ENCODE data around the gene ADH5. TPM values are rescaled to one million over a fixed set of nuclear protein-coding genes. Genes with fewer than 3 reads are reported as not detected.
"Not testable (repeated sequence)": the region's sequence is repeated elsewhere in the genome, so short reads cannot be mapped to it uniquely, and the experiment has no call there.

ADH5 gene
- total RNA-seq, 3 donors from 2014 or later = 136 to 283 (median 159) TPM

- TF ChIP-seq POLR2A (IDR thresholded peaks at IDR 0.05) (no peak), POLR2AphosphoS5 (IDR thresholded peaks at IDR 0.05) (no peak)
- TF ChIP-seq, protein P1, sequence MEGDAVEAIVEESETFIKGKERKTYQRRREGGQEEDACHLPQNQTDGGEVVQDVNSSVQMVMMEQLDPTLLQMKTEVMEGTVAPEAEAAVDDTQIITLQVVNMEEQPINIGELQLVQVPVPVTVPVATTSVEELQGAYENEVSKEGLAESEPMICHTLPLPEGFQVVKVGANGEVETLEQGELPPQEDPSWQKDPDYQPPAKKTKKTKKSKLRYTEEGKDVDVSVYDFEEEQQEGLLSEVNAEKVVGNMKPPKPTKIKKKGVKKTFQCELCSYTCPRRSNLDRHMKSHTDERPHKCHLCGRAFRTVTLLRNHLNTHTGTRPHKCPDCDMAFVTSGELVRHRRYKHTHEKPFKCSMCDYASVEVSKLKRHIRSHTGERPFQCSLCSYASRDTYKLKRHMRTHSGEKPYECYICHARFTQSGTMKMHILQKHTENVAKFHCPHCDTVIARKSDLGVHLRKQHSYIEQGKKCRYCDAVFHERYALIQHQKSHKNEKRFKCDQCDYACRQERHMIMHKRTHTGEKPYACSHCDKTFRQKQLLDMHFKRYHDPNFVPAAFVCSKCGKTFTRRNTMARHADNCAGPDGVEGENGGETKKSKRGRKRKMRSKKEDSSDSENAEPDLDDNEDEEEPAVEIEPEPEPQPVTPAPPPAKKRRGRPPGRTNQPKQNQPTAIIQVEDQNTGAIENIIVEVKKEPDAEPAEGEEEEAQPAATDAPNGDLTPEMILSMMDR (IDR thresholded peaks at IDR 0.05) = no peak
- Histone ChIP-seq H3K9me3 (no peaks in the 10 kb centered on the region), H3K36me3 (no peaks in the 10 kb centered on the region), H3K27me3 (no peaks in the 10 kb centered on the region), H3K4me3 (no peak overlapping the region), H3K4me1 (no peaks in the 10 kb centered on the region), H3K27ac (no peak overlapping the region)
- DNase-seq (ENCODE audit: low spot score in 2 of 2) = no peak
- intact Hi-C loops (cut with DNase I; ENCODE audit: low total_unique reads) = no loop called here
Measured at GRCh38 chr4:99029018-99029735, 59.4 kb downstream of the ADH5 start.

- H3K4me1 ChIP-seq = no peaks in the 10 kb centered on the region
- H3K27ac ChIP-seq = no peak overlapping the region
- DNase-seq (ENCODE audit: low spot score in 2 of 2) = no peak
- no peaks in the 10 kb centered on the region for H3K9me3 ChIP-seq
- TF ChIP-seq POLR2A (IDR thresholded peaks at IDR 0.05) = no peak
- TF ChIP-seq POLR2AphosphoS5 (IDR thresholded peaks at IDR 0.05) = no peak
- TF ChIP-seq, protein P1 (IDR thresholded peaks at IDR 0.05) = no peak
- H3K4me3 ChIP-seq = no peak overlapping the region
- H3K36me3 ChIP-seq = no peaks in the 10 kb centered on the region
- intact Hi-C loops (cut with DNase I; ENCODE audit: low total_unique reads) = no loop called here
- no peaks in the 10 kb centered on the region for H3K27me3 ChIP-seq
Measured at GRCh38 chr4:99028187-99028586, 60.4 kb downstream of the ADH5 start.

DNA sequence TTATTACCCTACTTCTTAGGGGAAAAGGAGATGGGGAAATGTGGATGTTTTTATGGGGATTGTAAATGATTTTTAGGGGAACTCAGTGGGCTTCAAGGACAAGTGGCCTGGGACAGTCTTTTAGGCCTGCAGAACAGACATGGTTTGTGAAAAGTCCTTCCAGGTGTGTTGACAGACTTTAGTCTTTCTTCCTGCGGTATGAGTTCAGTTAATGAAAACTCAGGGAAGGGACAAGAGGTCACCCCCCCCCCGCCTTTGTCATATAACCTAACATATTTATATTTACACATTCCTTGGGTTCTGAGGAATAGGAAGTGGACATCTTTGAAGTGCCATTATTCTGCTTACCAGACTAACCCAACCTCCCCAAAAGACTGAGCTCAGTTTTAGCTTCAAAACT lies 61.3 kb downstream of the ADH5 start:
- Histone ChIP-seq H3K9me3 (no peaks in the 10 kb centered on the region), H3K27me3 (no peaks in the 10 kb centered on the region), H3K4me1 (no peaks in the 10 kb centered on the region), H3K27ac (no peak overlapping the region), H3K36me3 (no peaks in the 10 kb centered on the region), H3K4me3 (no peak overlapping the region)
- intact Hi-C loops (cut with DNase I; ENCODE audit: low total_unique reads) = no loop called here
- TF ChIP-seq POLR2A (IDR thresholded peaks at IDR 0.05) (no peak), POLR2AphosphoS5 (IDR thresholded peaks at IDR 0.05) (no peak)
- TF ChIP-seq, protein P1 (IDR thresholded peaks at IDR 0.05) = no peak
- DNase-seq (ENCODE audit: low spot score in 2 of 2) = no peak

DNA sequence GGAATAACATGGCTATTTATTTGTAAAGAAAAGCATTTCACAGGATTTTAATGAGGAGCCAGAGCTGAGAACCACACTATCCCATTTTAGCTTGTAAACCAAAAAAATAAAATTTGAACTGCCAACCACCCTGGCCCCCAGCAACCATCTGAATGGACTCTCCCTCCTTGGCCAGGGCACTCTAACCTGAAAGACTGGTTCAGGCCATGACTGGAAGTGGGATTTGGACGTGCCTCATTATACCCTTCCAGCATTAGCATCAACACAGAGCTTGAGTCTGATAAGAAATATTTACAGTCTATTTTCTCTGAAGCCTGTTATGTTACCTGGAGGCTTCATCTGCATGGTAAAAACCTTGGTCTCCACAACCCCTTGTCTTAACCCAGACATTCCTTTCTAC lies 63.1 kb downstream of the ADH5 start:
- TF ChIP-seq, protein P1 (IDR thresholded peaks at IDR 0.05) = no peak
- H3K4me1 ChIP-seq = no peaks in the 10 kb centered on the region
- no peaks in the 10 kb centered on the region for H3K9me3 ChIP-seq
- H3K4me3 ChIP-seq = no peak overlapping the region
- no peak for DNase-seq (ENCODE audit: low spot score in 2 of 2)
- H3K36me3 ChIP-seq = no peaks in the 10 kb centered on the region
- intact Hi-C loops (cut with DNase I; ENCODE audit: low total_unique reads) = no loop called here
- peak overlapping the region; percentile 33 to 35 for H3K27ac ChIP-seq
- H3K27me3 ChIP-seq = no peaks in the 10 kb centered on the region

- no peaks in the 10 kb centered on the region for H3K9me3 ChIP-seq
- TF ChIP-seq POLR2AphosphoS5 (IDR thresholded peaks at IDR 0.05) (no peak), POLR2A (IDR thresholded peaks at IDR 0.05) (no peak)
- TF ChIP-seq, protein P1 (IDR thresholded peaks at IDR 0.05) = no peak
- H3K4me3 ChIP-seq = no peak overlapping the region
- H3K27me3 ChIP-seq = no peaks in the 10 kb centered on the region
- H3K36me3 ChIP-seq = no peaks in the 10 kb centered on the region
- intact Hi-C loops (cut with DNase I; ENCODE audit: low total_unique reads) = no loop called here
- DNase-seq (ENCODE audit: low spot score in 2 of 2) = no peak
- peak overlapping the region; percentile 33 to 35 for H3K27ac ChIP-seq
- H3K4me1 ChIP-seq = no peaks in the 10 kb centered on the region
Measured at GRCh38 chr4:99024481-99025275, 63.9 kb downstream of the ADH5 start.

- H3K27me3 ChIP-seq; H3K36me3 ChIP-seq; intact Hi-C loops (cut with DNase I; ENCODE audit: low total_unique reads); H3K4me3 ChIP-seq; H3K27ac ChIP-seq; DNase-seq (ENCODE audit: low spot score in 2 of 2); H3K9me3 ChIP-seq; H3K4me1 ChIP-seq: not testable (repeated sequence)
Measured at GRCh38 chr4:99023800-99024251, 64.8 kb downstream of the ADH5 start.
